GM21390 (cell line): ENCODE measurements around the gene ZSCAN10.

Experiments
- ATAC-seq: cut with Tn5 transposase; IDR thresholded peaks from one replicate; pipeline ENCODE4 v1.9.1; 2021; ENCODE audit not compliant: unreplicated experiment

The ZSCAN10 gene

GRCh38 chr16:3112058-3112880 is 13.2 kb upstream of the ZSCAN10 start, which contains the start of gene ZNF205:
TSS of gene ZNF205 (plus strand) at chr16:3112586. CDS start at chr16:3113431, 845 bp downstream.
- no peak for ATAC-seq

GRCh38 chr16:3106205-3106928 is 7.3 kb upstream of the ZSCAN10 start:
- peak; percentile 76 for ATAC-seq

GRCh38 chr16:3101841-3102470 is 2.9 kb upstream of the ZSCAN10 start:
- ATAC-seq, result no peak

GRCh38 chr16:3101018-3101840 is 2.1 kb upstream of the ZSCAN10 start:
- no peak for ATAC-seq

- no peak for ATAC-seq
Observed at GRCh38 chr16:3099732-3100499, 822 bp upstream of the ZSCAN10 start.

- no peak for ATAC-seq
Observed at GRCh38 chr16:3099395-3099731, 269 bp upstream of the ZSCAN10 start.

GRCh38 chr16:3097266-3097665 is 1.8 kb downstream of the ZSCAN10 start:
- ATAC-seq, result no peak

- ATAC-seq, result no peak
Observed at GRCh38 chr16:3096362-3096761, 2.7 kb downstream of the ZSCAN10 start.

- ATAC-seq, result no peak
Observed at GRCh38 chr16:3095869-3096268, 3.2 kb downstream of the ZSCAN10 start.

GRCh38 chr16:3094289-3095027 is 4.6 kb downstream of the ZSCAN10 start:
- ATAC-seq, result no peak

GRCh38 chr16:3092501-3092941 is 6.6 kb downstream of the ZSCAN10 start:
- ATAC-seq, result no peak

GRCh38 chr16:3091551-3091950 is 7.5 kb downstream of the ZSCAN10 start:
- ATAC-seq, result no peak

- ATAC-seq, result no peak
Observed at GRCh38 chr16:3089717-3090592, 9.1 kb downstream of the ZSCAN10 start.

- no peak for ATAC-seq
Observed at GRCh38 chr16:3088925-3089716, 10.0 kb downstream of the ZSCAN10 start.

GRCh38 chr16:3088450-3088849 is 10.6 kb downstream of the ZSCAN10 start:
- no peak for ATAC-seq

- no peak for ATAC-seq
Observed at GRCh38 chr16:3087243-3088235, 11.6 kb downstream of the ZSCAN10 start.
